Measurements from ENCODE around the gene RCAN3. TPM values are rescaled to one million over a fixed set of nuclear protein-coding genes. Genes with fewer than 3 reads are reported as not detected.

The RCAN3 gene
- 11.4 and 24.2 TPM in 2 replicates for total RNA-seq

DNA sequence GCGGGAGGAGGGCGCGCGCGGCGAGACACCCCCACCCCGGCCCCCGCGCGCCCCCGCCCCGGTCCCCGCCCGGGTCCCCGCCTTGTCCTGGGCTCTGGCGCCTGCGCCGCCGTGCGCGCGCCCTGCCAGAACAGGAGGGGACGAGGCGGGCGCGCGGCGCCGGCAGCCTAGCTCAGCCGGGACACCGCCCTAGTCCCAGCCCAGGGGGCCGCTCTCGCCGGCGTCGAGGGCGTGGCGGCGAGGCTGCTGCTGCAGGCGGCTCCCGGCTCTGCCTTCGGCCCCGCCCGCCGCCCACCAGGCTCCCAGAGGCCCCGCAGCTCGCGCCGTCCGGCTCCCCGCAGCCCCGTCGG lies at the start of gene RCAN3:
RCAN3 (plus strand) TSS at position 128 of the 350 bp plus-strand sequence. CDS start 11,537 bp downstream, outside the sequence.

DNA sequence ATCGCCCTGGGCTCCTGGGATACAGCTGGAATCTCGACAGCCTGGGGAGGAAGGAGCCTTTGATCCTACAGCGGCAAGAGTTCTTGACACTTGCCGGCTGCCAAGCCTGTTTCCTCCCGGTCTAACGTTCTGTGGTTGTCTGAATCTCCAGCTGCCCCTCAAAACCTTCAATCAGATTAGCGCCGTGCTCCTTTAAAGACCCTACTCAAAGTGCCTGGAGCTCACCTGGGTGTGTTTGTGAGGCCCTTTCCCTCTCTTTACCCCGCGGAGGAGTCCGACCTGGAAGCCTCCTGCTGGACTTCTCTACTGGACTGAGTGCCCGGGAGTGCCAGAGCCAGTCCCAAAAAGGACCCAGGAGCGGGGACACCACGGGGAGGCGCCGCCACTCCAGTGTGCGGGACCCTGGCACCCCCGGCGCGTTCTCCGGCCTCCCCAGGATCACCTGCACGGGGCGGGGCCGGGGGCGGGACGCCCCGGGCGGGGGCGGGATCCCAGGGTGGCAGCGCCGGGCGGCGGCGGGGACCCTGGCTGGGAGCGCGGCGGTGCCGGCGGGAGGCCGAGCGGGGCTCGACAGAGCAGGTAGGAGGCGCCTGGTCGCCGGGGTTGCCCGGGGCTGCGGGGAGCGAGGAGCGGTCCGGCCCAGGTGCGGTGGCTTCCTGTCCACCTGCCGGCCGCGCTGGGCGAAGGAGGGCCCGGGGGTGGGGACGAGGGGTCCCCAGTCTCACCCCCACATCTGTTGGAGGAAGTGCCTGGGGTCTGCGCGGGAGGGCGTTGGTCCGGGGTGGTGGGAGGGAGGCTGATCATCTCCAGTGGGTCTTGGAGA lies 53.2 kb downstream of the RCAN3 start, which contains the start of gene NCMAP:
NCMAP (plus strand) TSS at position 497 of the 823 bp plus-strand sequence. CDS start 39,344 bp downstream, outside the sequence.

Other genes starting within 250 kb of the RCAN3 start
- gene GRHL3, start 183.5 kb upstream of the RCAN3 start, total RNA-seq = not detected in 2 replicates
- gene STPG1, start 89.1 kb upstream of the RCAN3 start, total RNA-seq = 6.3 and 7.7 TPM in 2 replicates
- 117 and 190 TPM in 2 replicates for gene NIPAL3, start 87.0 kb upstream of the RCAN3 start, total RNA-seq
- gene NCMAP, start 53.3 kb downstream of the RCAN3 start, total RNA-seq = under 0.01 and 0.11 TPM in 2 replicates
- gene SRRM1, start 140.5 kb downstream of the RCAN3 start, total RNA-seq = 57.0 and 121 TPM in 2 replicates
- gene CLIC4, start 242.6 kb downstream of the RCAN3 start, total RNA-seq = 243 and 433 TPM in 2 replicates